ENCODE measurements around the gene PCDHA1. TPM values are rescaled to one million over a fixed set of nuclear protein-coding genes. Genes with fewer than 3 reads are reported as not detected.

The PCDHA1 gene
- polyA plus RNA-seq, 1 of the 3 experiments (the other 2 are of a cell fraction): 0.16 TPM

DNA sequence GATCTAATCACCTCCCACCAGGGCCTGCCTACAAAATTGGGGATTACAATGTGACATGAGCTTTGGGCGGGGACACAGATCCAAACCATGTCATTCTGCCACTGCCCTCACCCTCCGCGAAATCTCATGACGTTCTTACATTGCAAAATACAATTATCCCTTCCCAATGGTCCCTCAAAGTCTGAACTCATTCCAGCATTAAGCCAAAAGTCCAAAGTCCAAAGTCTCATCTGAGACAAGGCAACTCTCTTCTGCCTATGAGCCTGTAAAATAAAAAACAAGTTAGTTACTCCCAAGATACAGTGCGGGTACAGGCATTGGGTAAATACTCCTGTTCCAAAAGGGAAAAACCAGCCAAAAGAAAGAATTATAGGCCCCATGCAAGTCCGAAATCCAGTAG is 165.7 kb downstream of the PCDHA1 start:
- CTCF ChIA-PET: interaction anchor here (1.2 to 3.3 kb wide), 2 partner anchors 14 to 25 kb away, joined by 5 to 11 read pairs; partner anchors contain the start of gene PCDHAC1
- Histone ChIP-seq H3K27me3 (ENCODE audit: insufficient read depth) (no peaks in the 10 kb centered on the region), H3K9ac (no peak overlapping the region), H3K9me3 (no peaks in the 10 kb centered on the region), H3K4me1 (ENCODE audit: control insufficient read depth in 1 of 2, insufficient read depth in 2 of 2, low read depth in 1 of 2, low read length in 1 of 2) (no peaks in the 10 kb centered on the region), H3K27ac (ENCODE audit: low read depth in 2 of 2, low read length in 1 of 2) (no peak overlapping the region), H2AFZ (ENCODE audit: low read depth) (no peak overlapping the region), H3K4me3 (ENCODE audit: low read depth in 2 of 2, low read length in 1 of 2) (no peak overlapping the region), H3K36me3 (replicated peaks in 1 of 2; ENCODE audit: control insufficient read depth in 1 of 2, insufficient read depth in 2 of 2, low read length in 1 of 2) (no peaks in the 10 kb centered on the region), H4K20me1 (ENCODE audit: insufficient read depth) (no peaks in the 10 kb centered on the region), H3F3A (replicated peaks; ENCODE audit: insufficient read depth) (no peaks in the 10 kb centered on the region), H3K4me2 (no peak overlapping the region), H3K79me2 (ENCODE audit: insufficient read depth) (no peaks in the 10 kb centered on the region), H3K9me2 (no peaks in the 10 kb centered on the region)
- WGBS (ENCODE audit: low lambda C conversion rate): 47% methylated on average over 6 of the region's 6 CpGs
- TF ChIP-seq CHD2 (IDR thresholded peaks at IDR 0.05; ENCODE audit: low read length, partially characterized antibody) (no peak), RAD21 (IDR thresholded peaks at IDR 0.05; ENCODE audit: low read length) (no peak), GABPA (IDR thresholded peaks at IDR 0.05; ENCODE audit: low read depth) (no peak), SIN3A (IDR thresholded peaks at IDR 0.05; ENCODE audit: borderline replicate concordance, low read depth, low read length) (no peak), JUND (IDR thresholded peaks at IDR 0.05) (no peak), SMC3 (IDR thresholded peaks at IDR 0.05; ENCODE audit: low read depth, low read length) (no peak), NFIC (IDR thresholded peaks at IDR 0.05; ENCODE audit: borderline replicate concordance) (no peak), EP300 (IDR thresholded peaks at IDR 0.05; ENCODE audit: borderline replicate concordance in 1 of 2, low read depth in 1 of 2, low read length in 1 of 2) (no peak), FOXJ3 (CRISPR knock-in tag; IDR thresholded peaks at IDR 0.05) (no peak), RFX5 (IDR thresholded peaks at IDR 0.05; ENCODE audit: low read length) (no peak), RCOR1 (IDR thresholded peaks at IDR 0.05; ENCODE audit: low read length) (no peak), MXI1 (IDR thresholded peaks at IDR 0.05; ENCODE audit: low read depth, low read length) (no peak), ELF1 (IDR thresholded peaks at IDR 0.05) (no peak), YY1 (IDR thresholded peaks at IDR 0.05; ENCODE audit: low read depth) (no peak), NRF1 (IDR thresholded peaks at IDR 0.05; ENCODE audit: low read depth, low read length) (no peak)
- TF ChIP-seq, protein P1, sequence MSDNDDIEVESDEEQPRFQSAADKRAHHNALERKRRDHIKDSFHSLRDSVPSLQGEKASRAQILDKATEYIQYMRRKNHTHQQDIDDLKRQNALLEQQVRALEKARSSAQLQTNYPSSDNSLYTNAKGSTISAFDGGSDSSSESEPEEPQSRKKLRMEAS (IDR thresholded peaks at IDR 0.05; ENCODE audit: low read depth): no peak
- TF ChIP-seq, protein P2, sequence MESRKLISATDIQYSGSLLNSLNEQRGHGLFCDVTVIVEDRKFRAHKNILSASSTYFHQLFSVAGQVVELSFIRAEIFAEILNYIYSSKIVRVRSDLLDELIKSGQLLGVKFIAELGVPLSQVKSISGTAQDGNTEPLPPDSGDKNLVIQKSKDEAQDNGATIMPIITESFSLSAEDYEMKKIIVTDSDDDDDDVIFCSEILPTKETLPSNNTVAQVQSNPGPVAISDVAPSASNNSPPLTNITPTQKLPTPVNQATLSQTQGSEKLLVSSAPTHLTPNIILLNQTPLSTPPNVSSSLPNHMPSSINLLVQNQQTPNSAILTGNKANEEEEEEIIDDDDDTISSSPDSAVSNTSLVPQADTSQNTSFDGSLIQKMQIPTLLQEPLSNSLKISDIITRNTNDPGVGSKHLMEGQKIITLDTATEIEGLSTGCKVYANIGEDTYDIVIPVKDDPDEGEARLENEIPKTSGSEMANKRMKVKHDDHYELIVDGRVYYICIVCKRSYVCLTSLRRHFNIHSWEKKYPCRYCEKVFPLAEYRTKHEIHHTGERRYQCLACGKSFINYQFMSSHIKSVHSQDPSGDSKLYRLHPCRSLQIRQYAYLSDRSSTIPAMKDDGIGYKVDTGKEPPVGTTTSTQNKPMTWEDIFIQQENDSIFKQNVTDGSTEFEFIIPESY (IDR thresholded peaks at IDR 0.05; ENCODE audit: borderline replicate concordance, low read depth): no peak
- POLR2A ChIA-PET: no interaction called here
- DNase-seq: no peak

DNA sequence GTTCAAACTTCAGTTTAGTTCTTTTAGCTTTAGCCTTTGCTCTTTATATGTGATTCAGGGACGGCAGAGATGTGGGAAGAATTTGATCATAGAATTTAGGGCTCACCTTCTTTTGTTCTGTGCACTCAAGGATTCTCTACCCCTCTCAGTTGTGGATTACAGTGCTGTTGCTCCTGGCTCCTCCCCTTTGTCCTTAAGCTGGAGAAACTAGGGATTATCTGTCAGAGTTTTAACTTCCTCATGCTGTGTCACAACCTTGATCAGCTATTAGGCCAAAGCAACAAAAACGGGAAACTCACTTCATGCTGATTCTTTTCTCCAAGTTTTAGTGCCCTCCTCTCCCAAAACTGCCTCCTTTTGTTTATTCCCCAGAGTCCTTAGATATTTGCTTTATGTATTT is 167.3 kb downstream of the PCDHA1 start:
- Histone ChIP-seq H3K27ac (ENCODE audit: low read depth in 2 of 2, low read length in 1 of 2) (no peak overlapping the region), H3K9me3 (no peaks in the 10 kb centered on the region), H3K4me3 (ENCODE audit: low read depth in 2 of 2, low read length in 1 of 2) (no peak overlapping the region), H3K27me3 (ENCODE audit: insufficient read depth) (no peaks in the 10 kb centered on the region), H3K4me2 (no peak overlapping the region), H4K20me1 (ENCODE audit: insufficient read depth) (no peaks in the 10 kb centered on the region), H3K4me1 (ENCODE audit: control insufficient read depth in 1 of 2, insufficient read depth in 2 of 2, low read depth in 1 of 2, low read length in 1 of 2) (no peaks in the 10 kb centered on the region), H3K9me2 (no peaks in the 10 kb centered on the region), H2AFZ (ENCODE audit: low read depth) (no peak overlapping the region), H3K79me2 (ENCODE audit: insufficient read depth) (no peaks in the 10 kb centered on the region), H3K36me3 (replicated peaks in 1 of 2; ENCODE audit: control insufficient read depth in 1 of 2, insufficient read depth in 2 of 2, low read length in 1 of 2) (no peaks in the 10 kb centered on the region), H3F3A (replicated peaks; ENCODE audit: insufficient read depth) (no peaks in the 10 kb centered on the region), H3K9ac (no peak overlapping the region)
- POLR2A ChIA-PET: no interaction called here
- WGBS (ENCODE audit: low lambda C conversion rate): 18% methylated on average over 2 of the region's 2 CpGs
- CTCF ChIA-PET: interaction anchor here (1.7 to 3.3 kb wide), 3 partner anchors 27 to 112 kb away, joined by 5 to 11 read pairs (median 7); partner anchors contain the start of genes PCDHA8 and PCDHAC1
- DNase-seq: no peak
- TF ChIP-seq FOXJ3 (CRISPR knock-in tag; IDR thresholded peaks at IDR 0.05) (no peak), FOSL2 (IDR thresholded peaks at IDR 0.05; ENCODE audit: borderline replicate concordance, low read depth) (no peak), RXRA (IDR thresholded peaks at IDR 0.05; ENCODE audit: borderline replicate concordance, low read depth) (no peak), NFIC (IDR thresholded peaks at IDR 0.05; ENCODE audit: borderline replicate concordance) (no peak), CHD2 (IDR thresholded peaks at IDR 0.05; ENCODE audit: low read length, partially characterized antibody) (no peak), SIN3A (IDR thresholded peaks at IDR 0.05; ENCODE audit: borderline replicate concordance, low read depth, low read length) (no peak), RAD21 (IDR thresholded peaks at IDR 0.05; ENCODE audit: low read length) (no peak), JUND (IDR thresholded peaks at IDR 0.05) (no peak), SMC3 (IDR thresholded peaks at IDR 0.05; ENCODE audit: low read depth, low read length) (no peak), RFX5 (IDR thresholded peaks at IDR 0.05; ENCODE audit: low read length) (no peak), EZH2phosphoT487 (IDR thresholded peaks at IDR 0.05; ENCODE audit: borderline replicate concordance, low read depth) (no peak), TCF12 (IDR thresholded peaks at IDR 0.05) (no peak), FOXM1 (IDR thresholded peaks at IDR 0.05; ENCODE audit: low read depth) (no peak), TEAD4 (IDR thresholded peaks at IDR 0.05; ENCODE audit: borderline replicate concordance, insufficient read depth) (no peak), EP300 (IDR thresholded peaks at IDR 0.05; ENCODE audit: borderline replicate concordance in 1 of 2, low read depth in 1 of 2, low read length in 1 of 2) (no peak)
- TF ChIP-seq, protein P3, sequence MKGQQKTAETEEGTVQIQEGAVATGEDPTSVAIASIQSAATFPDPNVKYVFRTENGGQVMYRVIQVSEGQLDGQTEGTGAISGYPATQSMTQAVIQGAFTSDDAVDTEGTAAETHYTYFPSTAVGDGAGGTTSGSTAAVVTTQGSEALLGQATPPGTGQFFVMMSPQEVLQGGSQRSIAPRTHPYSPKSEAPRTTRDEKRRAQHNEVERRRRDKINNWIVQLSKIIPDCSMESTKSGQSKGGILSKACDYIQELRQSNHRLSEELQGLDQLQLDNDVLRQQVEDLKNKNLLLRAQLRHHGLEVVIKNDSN (IDR thresholded peaks at IDR 0.05; ENCODE audit: borderline replicate concordance, low read depth): no peak
- TF ChIP-seq, protein P4, sequence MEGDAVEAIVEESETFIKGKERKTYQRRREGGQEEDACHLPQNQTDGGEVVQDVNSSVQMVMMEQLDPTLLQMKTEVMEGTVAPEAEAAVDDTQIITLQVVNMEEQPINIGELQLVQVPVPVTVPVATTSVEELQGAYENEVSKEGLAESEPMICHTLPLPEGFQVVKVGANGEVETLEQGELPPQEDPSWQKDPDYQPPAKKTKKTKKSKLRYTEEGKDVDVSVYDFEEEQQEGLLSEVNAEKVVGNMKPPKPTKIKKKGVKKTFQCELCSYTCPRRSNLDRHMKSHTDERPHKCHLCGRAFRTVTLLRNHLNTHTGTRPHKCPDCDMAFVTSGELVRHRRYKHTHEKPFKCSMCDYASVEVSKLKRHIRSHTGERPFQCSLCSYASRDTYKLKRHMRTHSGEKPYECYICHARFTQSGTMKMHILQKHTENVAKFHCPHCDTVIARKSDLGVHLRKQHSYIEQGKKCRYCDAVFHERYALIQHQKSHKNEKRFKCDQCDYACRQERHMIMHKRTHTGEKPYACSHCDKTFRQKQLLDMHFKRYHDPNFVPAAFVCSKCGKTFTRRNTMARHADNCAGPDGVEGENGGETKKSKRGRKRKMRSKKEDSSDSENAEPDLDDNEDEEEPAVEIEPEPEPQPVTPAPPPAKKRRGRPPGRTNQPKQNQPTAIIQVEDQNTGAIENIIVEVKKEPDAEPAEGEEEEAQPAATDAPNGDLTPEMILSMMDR (IDR thresholded peaks at IDR 0.05): no peak
